Activated CD4-positive, alpha-beta T cell treated with anti-CD3 and anti-CD28 coated beads, Interleukin-10, Interleukin-2, amounts not matched to agents 100 ng/mL and 50 ng/mL, durations not matched to agents 16 hours and 8 hours (primary cell): Measurements from ENCODE around the gene SPTLC2.
"Not testable (repeated sequence)": the region's sequence is repeated elsewhere in the genome, so short reads cannot be mapped to it uniquely, and the experiment has no call there.

ENCODE experiments used
- DNase-seq: peaks from one replicate; pipeline ENCODE4 v3.0.0-alpha.2; 2020

Gene SPTLC2

GRCh38 chr14:77544571-77544970 lies 71.9 kb downstream of the SPTLC2 start:
- no peak for DNase-seq

- DNase-seq: no peak
These were observed 72.7 kb downstream of the SPTLC2 start for GRCh38 chr14:77543637-77544334.

GRCh38 chr14:77543240-77543551 lies 73.2 kb downstream of the SPTLC2 start:
- no peak for DNase-seq

GRCh38 chr14:77542421-77543239 lies 73.8 kb downstream of the SPTLC2 start:
- DNase-seq: no peak

- DNase-seq: no peak
These were observed 74.5 kb downstream of the SPTLC2 start for GRCh38 chr14:77541905-77542304.

- DNase-seq: not testable (repeated sequence)
These were observed 79.5 kb downstream of the SPTLC2 start for GRCh38 chr14:77536951-77537350.

GRCh38 chr14:77531071-77531470 lies 85.4 kb downstream of the SPTLC2 start:
- no peak for DNase-seq

- DNase-seq: no peak
These were observed 86.5 kb downstream of the SPTLC2 start for GRCh38 chr14:77529963-77530362.

GRCh38 chr14:77529213-77529612 lies 87.2 kb downstream of the SPTLC2 start:
- no peak for DNase-seq

- DNase-seq: not testable (repeated sequence)
These were observed 87.7 kb downstream of the SPTLC2 start for GRCh38 chr14:77528701-77529100.

- DNase-seq: no peak
These were observed 90.2 kb downstream of the SPTLC2 start for GRCh38 chr14:77526266-77526665.

GRCh38 chr14:77524536-77524935 lies 91.9 kb downstream of the SPTLC2 start:
- no peak for DNase-seq

GRCh38 chr14:77523109-77523508 lies 93.3 kb downstream of the SPTLC2 start:
- no peak for DNase-seq

- DNase-seq: no peak
These were observed 95.9 kb downstream of the SPTLC2 start for GRCh38 chr14:77520555-77520954.

GRCh38 chr14:77516126-77516525 lies 100.3 kb downstream of the SPTLC2 start:
- DNase-seq: no peak

GRCh38 chr14:77511486-77512162 lies 104.8 kb downstream of the SPTLC2 start:
- DNase-seq: no peak

GRCh38 chr14:77509366-77509765 lies 107.1 kb downstream of the SPTLC2 start:
- DNase-seq: no peak

- DNase-seq: no peak
These were observed 107.6 kb downstream of the SPTLC2 start for GRCh38 chr14:77508876-77509275.

GRCh38 chr14:77508249-77508648 lies 108.2 kb downstream of the SPTLC2 start:
- DNase-seq: no peak

GRCh38 chr14:77507762-77508161 lies 108.7 kb downstream of the SPTLC2 start:
- DNase-seq: no peak

- no peak for DNase-seq
These were observed 111.4 kb downstream of the SPTLC2 start for GRCh38 chr14:77505031-77505430.

GRCh38 chr14:77503138-77503537 lies 113.3 kb downstream of the SPTLC2 start:
- no peak for DNase-seq

GRCh38 chr14:77502109-77502782 lies 114.2 kb downstream of the SPTLC2 start:
- DNase-seq: no peak
